Activated naive CD8-positive, alpha-beta T cell treated with anti-CD3 and anti-CD28 coated beads for 36 hours (primary cell): ENCODE measurements around the gene CCDC12. TPM values are rescaled to one million over a fixed set of nuclear protein-coding genes. Genes with fewer than 3 reads are reported as not detected.

ENCODE experiments used
- DNase-seq: peaks from one replicate; pipeline ENCODE4 v3.0.0; 2021
- H3K27ac Mint-ChIP-seq: one replicate; pipeline ENCODE4 v1.8.0; 2022; ENCODE audit warnings: mild to moderate bottlenecking, moderate library complexity, mixed read lengths
- H3K27me3 Mint-ChIP-seq: one replicate; pipeline ENCODE4 v1.8.0; 2022; ENCODE audit warnings: mild to moderate bottlenecking, mixed read lengths
- H3K36me3 Mint-ChIP-seq: one replicate; pipeline ENCODE4 v1.8.0; 2021; ENCODE audit warnings: mild to moderate bottlenecking, mixed read lengths
- H3K4me1 Mint-ChIP-seq: one replicate; pipeline ENCODE4 v1.8.0; 2021; ENCODE audit warnings: mixed read lengths
- H3K4me3 Mint-ChIP-seq: one replicate; pipeline ENCODE4 v1.8.0; 2022; ENCODE audit warnings: mild to moderate bottlenecking, moderate library complexity, mixed read lengths
- H3K9me3 Mint-ChIP-seq: one replicate; pipeline ENCODE4 v1.8.0; 2022; ENCODE audit warnings: mixed read lengths
- total RNA-seq, 2 experiments: library from RNA; stranded (reverse); gene quantifications; one replicate each; pipeline ENCODE4 v1.2.3, GENCODE V29; 2021

The CCDC12 gene
- 10 to 100 TPM; 48.8 to 55.4 TPM for total RNA-seq

GRCh38 chr3:46976326-46977190, at the start of gene CCDC12:
Gene CCDC12 (minus strand): TSS chr3:46976745. CDS start chr3:46976732, 13 bp downstream.
- H3K4me3 Mint-ChIP-seq: peak within 1 kb of the TSS; percentile 95
- peak; percentile 91 for DNase-seq
- H3K36me3 Mint-ChIP-seq: peaks cover 36% of the 10 kb centered on the region
- H3K27me3 Mint-ChIP-seq: peaks cover 4% of the 10 kb centered on the region
- H3K27ac Mint-ChIP-seq: peak within 1 kb of the TSS; percentile 98
- H3K4me1 Mint-ChIP-seq: peaks cover 52% of the 10 kb centered on the region
- H3K9me3 Mint-ChIP-seq: peaks cover 3% of the 10 kb centered on the region

DNA sequence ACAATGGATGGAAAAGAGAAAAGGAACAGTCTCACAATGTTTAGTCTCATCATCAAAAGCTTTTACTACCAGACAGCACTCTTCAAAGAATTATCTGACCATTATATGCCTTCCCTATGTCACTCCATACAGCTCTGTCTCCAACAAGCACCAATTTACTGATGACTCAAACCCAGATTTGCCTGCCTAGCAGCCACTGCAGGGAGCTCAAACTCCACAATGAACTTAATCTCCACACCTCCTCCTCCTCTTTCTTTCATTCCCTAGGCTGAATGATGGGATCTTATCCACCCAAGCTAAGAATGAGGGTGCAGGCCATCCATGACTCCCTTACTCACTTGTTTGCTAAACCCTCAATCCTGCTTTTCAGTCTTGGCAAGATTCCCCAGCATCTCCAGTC, 48.4 kb upstream of the CCDC12 start:
- no peaks in the 10 kb centered on the region for H3K9me3 Mint-ChIP-seq
- H3K27ac Mint-ChIP-seq: no peak overlapping the region
- DNase-seq: no peak
- H3K4me3 Mint-ChIP-seq: no peak overlapping the region
- H3K4me1 Mint-ChIP-seq: peaks cover 38% of the 10 kb centered on the region
- H3K27me3 Mint-ChIP-seq: no peaks in the 10 kb centered on the region
- peaks cover 14% of the 10 kb centered on the region for H3K36me3 Mint-ChIP-seq

- Mint-ChIP-seq H3K4me3 (no peak overlapping the region), H3K27ac (peak overlapping the region; percentile 39), H3K27me3 (no peaks in the 10 kb centered on the region), H3K9me3 (no peaks in the 10 kb centered on the region), H3K36me3 (peaks cover 26% of the 10 kb centered on the region), H3K4me1 (peaks cover 53% of the 10 kb centered on the region)
- DNase-seq: no peak
Observed at GRCh38 chr3:47022641-47023071, 46.1 kb upstream of the CCDC12 start.

DNA sequence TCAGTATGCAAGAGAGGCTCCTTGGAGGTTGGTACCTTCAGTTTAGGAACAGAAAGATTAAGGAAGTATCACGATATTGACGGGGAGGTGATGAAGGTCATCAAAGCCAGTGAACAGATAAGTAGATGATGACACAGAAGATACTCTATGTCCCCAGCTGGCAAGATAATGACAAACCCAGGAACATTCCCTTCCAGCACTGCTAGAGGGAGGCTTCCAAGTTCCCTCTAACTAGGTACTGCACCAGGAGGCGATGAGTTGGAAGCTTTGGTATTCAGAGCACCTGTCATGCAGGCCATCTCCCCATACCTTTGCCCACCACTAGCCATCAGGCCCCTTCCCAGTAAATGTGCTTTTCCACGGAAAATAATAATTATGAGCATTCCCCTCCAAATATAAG, 43.8 kb upstream of the CCDC12 start:
- peaks cover 57% of the 10 kb centered on the region for H3K4me1 Mint-ChIP-seq
- H3K27ac Mint-ChIP-seq: peak overlapping the region; percentile 79
- H3K36me3 Mint-ChIP-seq: peaks cover 28% of the 10 kb centered on the region
- no peak for DNase-seq
- H3K27me3 Mint-ChIP-seq: no peaks in the 10 kb centered on the region
- H3K4me3 Mint-ChIP-seq: no peak overlapping the region
- H3K9me3 Mint-ChIP-seq: no peaks in the 10 kb centered on the region

DNA sequence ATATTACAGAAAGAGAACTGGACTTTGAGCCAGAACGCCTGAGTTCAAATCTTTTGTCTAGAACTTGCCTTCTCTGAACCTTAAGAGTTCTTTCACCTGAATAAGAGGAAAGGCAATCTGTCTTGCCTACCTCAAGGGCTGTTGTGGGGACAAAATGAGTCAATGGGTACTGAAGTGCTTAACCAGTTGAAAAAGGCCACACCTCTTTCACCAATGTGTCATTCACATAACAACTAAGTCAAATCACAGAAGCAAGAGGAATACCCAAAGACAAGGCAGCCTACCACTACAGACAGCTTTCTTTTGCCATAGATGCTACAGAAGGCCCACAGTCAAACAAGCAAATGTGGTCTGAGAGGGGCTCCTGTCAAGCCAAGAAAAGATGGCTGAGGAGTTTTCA, 42.7 kb upstream of the CCDC12 start:
- H3K4me1 Mint-ChIP-seq: peaks cover 53% of the 10 kb centered on the region
- peaks cover 31% of the 10 kb centered on the region for H3K36me3 Mint-ChIP-seq
- peak; percentile 51 for DNase-seq
- peak overlapping the region; percentile 79 for H3K27ac Mint-ChIP-seq
- H3K9me3 Mint-ChIP-seq: no peaks in the 10 kb centered on the region
- H3K27me3 Mint-ChIP-seq: no peaks in the 10 kb centered on the region
- H3K4me3 Mint-ChIP-seq: peak overlapping the region; percentile 13

- Mint-ChIP-seq H3K36me3 (peaks cover 31% of the 10 kb centered on the region), H3K9me3 (no peaks in the 10 kb centered on the region), H3K27me3 (no peaks in the 10 kb centered on the region), H3K4me1 (peaks cover 53% of the 10 kb centered on the region), H3K27ac (peak overlapping the region; percentile 93), H3K4me3 (no peak overlapping the region)
- no peak for DNase-seq
Observed at GRCh38 chr3:47018269-47018611, 41.7 kb upstream of the CCDC12 start.

GRCh38 chr3:47017504-47018268, 41.1 kb upstream of the CCDC12 start:
- peaks cover 53% of the 10 kb centered on the region for H3K4me1 Mint-ChIP-seq
- H3K4me3 Mint-ChIP-seq: peak overlapping the region; percentile 65
- no peaks in the 10 kb centered on the region for H3K27me3 Mint-ChIP-seq
- peaks cover 31% of the 10 kb centered on the region for H3K36me3 Mint-ChIP-seq
- H3K27ac Mint-ChIP-seq: peak overlapping the region; percentile 93
- no peak for DNase-seq
- H3K9me3 Mint-ChIP-seq: no peaks in the 10 kb centered on the region

DNA sequence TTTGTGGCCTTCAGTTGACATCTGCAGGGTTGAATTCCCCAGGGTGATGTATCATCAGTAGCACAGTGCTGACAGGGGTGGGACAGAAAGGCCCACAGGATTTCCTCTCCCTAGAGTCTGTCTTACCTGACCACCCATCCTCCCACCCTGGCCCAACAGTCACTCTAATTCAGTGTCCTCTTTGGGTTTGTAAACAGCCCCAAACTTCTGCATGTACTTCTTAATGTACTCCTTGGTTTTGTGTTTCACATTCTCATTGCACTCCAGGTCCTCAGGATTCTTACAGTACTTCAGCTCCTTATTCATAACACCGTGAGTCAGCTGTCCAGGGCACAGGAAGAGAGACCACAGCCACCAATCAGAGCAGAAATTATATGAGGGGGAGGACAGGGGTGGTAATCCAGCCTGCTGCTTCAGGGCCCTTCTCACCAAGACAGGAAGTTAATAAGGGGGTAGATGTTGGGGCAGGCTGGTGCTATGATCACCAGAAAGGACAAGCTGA, 40.4 kb upstream of the CCDC12 start:
- no peaks in the 10 kb centered on the region for H3K9me3 Mint-ChIP-seq
- H3K4me3 Mint-ChIP-seq: peak overlapping the region; percentile 65
- peak; percentile 60 for DNase-seq
- peaks cover 51% of the 10 kb centered on the region for H3K4me1 Mint-ChIP-seq
- H3K36me3 Mint-ChIP-seq: peaks cover 29% of the 10 kb centered on the region
- H3K27me3 Mint-ChIP-seq: no peaks in the 10 kb centered on the region
- peak overlapping the region; percentile 93 for H3K27ac Mint-ChIP-seq

- H3K27me3 Mint-ChIP-seq: no peaks in the 10 kb centered on the region
Observed at GRCh38 chr3:47016086-47016933, 39.8 kb upstream of the CCDC12 start.

GRCh38 chr3:47015151-47015550, 38.6 kb upstream of the CCDC12 start:
- peaks cover 47% of the 10 kb centered on the region for H3K4me1 Mint-ChIP-seq
- peak overlapping the region; percentile 58 for H3K27ac Mint-ChIP-seq
- no peak overlapping the region for H3K4me3 Mint-ChIP-seq
- H3K36me3 Mint-ChIP-seq: peaks cover 35% of the 10 kb centered on the region
- no peak for DNase-seq
- H3K9me3 Mint-ChIP-seq: no peaks in the 10 kb centered on the region
- no peaks in the 10 kb centered on the region for H3K27me3 Mint-ChIP-seq

More at GRCh38 chr3:47016086-47016933, 39.8 kb upstream of the CCDC12 start:
- H3K9me3 Mint-ChIP-seq: no peaks in the 10 kb centered on the region
- peak overlapping the region; percentile 93 for H3K27ac Mint-ChIP-seq
- no peak for DNase-seq
- peaks cover 29% of the 10 kb centered on the region for H3K36me3 Mint-ChIP-seq
- peaks cover 50% of the 10 kb centered on the region for H3K4me1 Mint-ChIP-seq
- no peak overlapping the region for H3K4me3 Mint-ChIP-seq

GRCh38 chr3:47014036-47014435, 37.5 kb upstream of the CCDC12 start:
- H3K9me3 Mint-ChIP-seq: no peaks in the 10 kb centered on the region
- H3K27me3 Mint-ChIP-seq: no peaks in the 10 kb centered on the region
- H3K4me3 Mint-ChIP-seq: no peak overlapping the region
- DNase-seq: no peak
- peak overlapping the region; percentile 6 for H3K27ac Mint-ChIP-seq
- peaks cover 33% of the 10 kb centered on the region for H3K36me3 Mint-ChIP-seq
- peaks cover 43% of the 10 kb centered on the region for H3K4me1 Mint-ChIP-seq

DNA sequence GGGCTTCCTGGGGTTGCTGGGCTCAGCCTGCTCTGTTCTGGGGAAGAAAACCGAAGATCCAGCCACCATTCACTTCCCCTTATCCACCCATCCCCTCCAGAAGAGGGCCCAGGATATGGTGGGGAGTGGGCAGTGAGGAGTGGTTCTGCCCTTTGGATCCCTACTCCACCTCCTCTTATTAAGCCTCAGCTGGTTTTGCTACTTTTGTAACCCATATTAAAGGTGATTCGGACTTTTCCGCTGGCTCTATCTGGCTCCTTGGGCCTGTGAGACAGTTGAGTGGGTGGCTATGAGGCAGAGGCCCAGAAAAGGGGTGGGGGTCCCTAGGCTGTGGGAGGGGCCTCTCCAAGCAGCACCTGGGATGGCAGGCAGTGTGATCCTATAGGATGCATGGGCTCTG, 36.7 kb upstream of the CCDC12 start:
- Mint-ChIP-seq H3K36me3 (peaks cover 27% of the 10 kb centered on the region), H3K27me3 (no peaks in the 10 kb centered on the region), H3K9me3 (no peaks in the 10 kb centered on the region), H3K4me1 (peaks cover 36% of the 10 kb centered on the region), H3K27ac (no peak overlapping the region), H3K4me3 (no peak overlapping the region)
- no peak for DNase-seq

DNA sequence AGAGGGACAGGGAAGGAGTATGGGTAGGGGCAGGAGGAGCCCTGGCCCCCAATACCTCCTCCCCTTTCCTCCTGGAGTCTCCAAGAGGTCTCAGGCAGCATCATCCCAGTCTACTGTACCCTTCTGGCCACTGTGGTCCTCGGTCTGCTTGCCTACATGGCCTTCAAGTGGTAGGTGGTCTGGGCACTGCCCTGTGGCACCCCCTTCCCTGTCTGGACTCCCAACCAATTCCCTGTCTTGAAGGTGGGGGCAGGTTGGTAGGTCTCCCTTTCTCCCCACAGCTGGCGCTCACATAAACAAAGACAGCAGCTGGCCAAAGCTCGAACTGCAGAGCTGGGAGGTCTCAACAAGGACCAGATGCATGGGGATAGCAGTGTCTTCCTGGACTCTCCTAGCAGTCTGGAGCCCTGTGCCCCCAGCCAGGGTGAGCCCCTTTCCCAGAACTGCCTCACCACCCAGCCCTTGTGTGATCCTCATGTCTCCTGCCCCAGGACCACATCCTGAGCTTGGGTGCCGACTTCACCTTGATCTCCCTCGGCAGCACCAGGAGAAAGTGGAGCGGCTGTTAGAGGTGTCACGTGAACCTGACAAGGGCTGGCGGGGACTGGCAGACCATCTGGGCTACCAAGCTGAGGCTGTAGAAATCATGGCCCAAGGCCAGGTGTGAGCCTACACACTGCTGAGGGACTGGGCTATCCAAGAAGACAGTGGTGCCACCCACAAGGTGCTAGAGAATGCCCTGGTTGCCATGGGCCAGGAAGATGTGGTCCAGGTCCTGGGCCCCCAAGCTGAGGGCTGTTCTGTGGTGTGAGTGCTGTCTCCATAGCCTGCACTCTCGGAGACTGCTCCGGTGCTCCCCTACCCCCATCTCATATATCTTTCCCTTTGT, 36.0 kb upstream of the CCDC12 start:
- no peaks in the 10 kb centered on the region for H3K27me3 Mint-ChIP-seq
- peaks cover 30% of the 10 kb centered on the region for H3K4me1 Mint-ChIP-seq
- H3K4me3 Mint-ChIP-seq: no peak overlapping the region
- no peak for DNase-seq
- no peak overlapping the region for H3K27ac Mint-ChIP-seq
- peaks cover 23% of the 10 kb centered on the region for H3K36me3 Mint-ChIP-seq
- H3K9me3 Mint-ChIP-seq: no peaks in the 10 kb centered on the region

GRCh38 chr3:47011371-47011770, 34.8 kb upstream of the CCDC12 start:
- no peak overlapping the region for H3K4me3 Mint-ChIP-seq
- peaks cover 15% of the 10 kb centered on the region for H3K36me3 Mint-ChIP-seq
- H3K27ac Mint-ChIP-seq: peak overlapping the region; percentile 36
- H3K27me3 Mint-ChIP-seq: no peaks in the 10 kb centered on the region
- no peaks in the 10 kb centered on the region for H3K9me3 Mint-ChIP-seq
- peaks cover 18% of the 10 kb centered on the region for H3K4me1 Mint-ChIP-seq
- no peak for DNase-seq
